Measurements from ENCODE around the gene LRFN2. TPM values are rescaled to one million over a fixed set of nuclear protein-coding genes. Genes with fewer than 3 reads are reported as not detected.

The LRFN2 gene
- total and polyA plus RNA-seq, 11 donors, result not detected

DNA sequence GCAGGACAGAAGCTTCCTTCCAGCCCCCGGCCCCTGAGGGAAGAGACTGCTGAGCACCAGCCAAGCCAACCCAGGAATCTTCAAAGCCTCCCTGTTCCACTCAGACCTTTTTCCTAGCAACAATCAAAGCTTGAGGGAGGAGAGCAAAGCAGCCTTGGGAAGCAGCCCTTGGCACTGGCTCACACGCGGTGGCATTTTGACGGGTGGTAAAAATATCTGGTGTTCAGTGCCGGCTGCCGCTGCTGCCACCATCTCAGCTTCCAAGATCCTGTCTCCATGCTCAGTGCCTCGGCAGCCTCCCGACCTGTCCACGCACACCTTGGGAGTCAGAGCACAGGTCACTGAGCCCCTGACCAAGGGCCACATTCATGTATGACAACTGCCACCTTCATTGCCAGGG, 170.1 kb downstream of the LRFN2 start:
- Histone ChIP-seq H3K9me3 (no peaks in the 10 kb centered on the region), H3K27me3 (peaks cover 0 to 41% (median 7%) of the 10 kb centered on the region in 9 donors), H3K36me3 (no peaks in the 10 kb centered on the region), H3K4me1 (peaks cover 0 to 14% (median 0%) of the 10 kb centered on the region in 12 donors), H3K27ac (no peak overlapping the region), H3K4me3 (no peak overlapping the region)
- 42 to 60% (median 53%) methylated on average over 7 to 9 of the region's 9 CpGs for WGBS, 4 donors
- DNase-seq (peak in 3 of 5 donors; percentile 25 to 59 (median 44)), ATAC-seq (peak; percentile 53 to 88 (median 78))
- intact Hi-C loops (cut with DNase I), result no loop called here
- no peak for TF ChIP-seq POLR2A (IDR thresholded peaks at IDR 0.05)
- TF ChIP-seq, protein P1, sequence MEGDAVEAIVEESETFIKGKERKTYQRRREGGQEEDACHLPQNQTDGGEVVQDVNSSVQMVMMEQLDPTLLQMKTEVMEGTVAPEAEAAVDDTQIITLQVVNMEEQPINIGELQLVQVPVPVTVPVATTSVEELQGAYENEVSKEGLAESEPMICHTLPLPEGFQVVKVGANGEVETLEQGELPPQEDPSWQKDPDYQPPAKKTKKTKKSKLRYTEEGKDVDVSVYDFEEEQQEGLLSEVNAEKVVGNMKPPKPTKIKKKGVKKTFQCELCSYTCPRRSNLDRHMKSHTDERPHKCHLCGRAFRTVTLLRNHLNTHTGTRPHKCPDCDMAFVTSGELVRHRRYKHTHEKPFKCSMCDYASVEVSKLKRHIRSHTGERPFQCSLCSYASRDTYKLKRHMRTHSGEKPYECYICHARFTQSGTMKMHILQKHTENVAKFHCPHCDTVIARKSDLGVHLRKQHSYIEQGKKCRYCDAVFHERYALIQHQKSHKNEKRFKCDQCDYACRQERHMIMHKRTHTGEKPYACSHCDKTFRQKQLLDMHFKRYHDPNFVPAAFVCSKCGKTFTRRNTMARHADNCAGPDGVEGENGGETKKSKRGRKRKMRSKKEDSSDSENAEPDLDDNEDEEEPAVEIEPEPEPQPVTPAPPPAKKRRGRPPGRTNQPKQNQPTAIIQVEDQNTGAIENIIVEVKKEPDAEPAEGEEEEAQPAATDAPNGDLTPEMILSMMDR (IDR thresholded peaks at IDR 0.05), result no peak

DNA sequence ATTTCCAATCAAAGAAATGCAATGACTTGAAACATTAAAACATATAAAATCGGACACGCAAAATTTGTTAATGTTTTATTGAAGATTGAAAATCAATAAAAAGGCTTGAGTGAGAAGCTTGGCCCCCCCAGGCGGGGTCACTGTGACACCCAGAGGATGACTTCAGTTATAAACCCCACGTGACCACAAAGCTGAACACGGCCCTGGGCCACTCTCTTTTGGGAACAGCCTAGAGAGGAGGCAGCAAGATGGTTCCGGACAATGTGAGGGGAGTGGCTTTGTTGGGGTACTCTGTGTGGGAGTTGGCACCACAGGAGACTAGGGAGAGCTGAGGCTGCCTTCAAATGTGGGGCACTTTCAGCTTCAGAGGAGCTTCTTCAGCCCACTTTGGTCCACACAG, 172.5 kb downstream of the LRFN2 start:
- ATAC-seq, result no peak
- intact Hi-C loops (cut with DNase I), result no loop called here
- peaks cover 0 to 34% (median 0%) of the 10 kb centered on the region in 9 donors for H3K27me3 ChIP-seq

DNA sequence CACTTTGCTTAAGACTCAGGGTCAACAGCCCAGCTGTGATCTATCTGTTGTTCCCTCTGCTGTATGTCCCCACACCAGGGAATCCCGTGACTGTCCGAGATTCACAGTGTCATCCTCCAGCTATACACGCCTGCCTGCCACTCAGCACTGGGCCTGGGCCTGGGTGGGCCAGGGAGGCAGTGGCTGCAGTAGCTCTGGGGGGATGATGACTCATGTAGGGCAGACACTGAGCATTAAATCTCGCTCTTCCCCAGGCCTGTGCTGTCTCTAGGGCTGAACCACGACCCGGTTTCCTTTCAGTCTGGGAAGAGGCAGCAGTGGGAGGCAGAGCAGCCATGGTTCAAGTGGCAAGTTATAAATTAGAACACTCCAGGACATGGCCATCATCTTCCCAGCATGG, 173.9 kb downstream of the LRFN2 start:
- intact Hi-C loops (cut with DNase I), result no loop called here
- Histone ChIP-seq H3K9me3 (no peaks in the 10 kb centered on the region), H3K4me3 (no peak overlapping the region), H3K27me3 (peaks cover 0 to 31% (median 0%) of the 10 kb centered on the region in 9 donors), H3K36me3 (no peaks in the 10 kb centered on the region), H3K4me1 (peaks cover 0 to 23% (median 0%) of the 10 kb centered on the region in 12 donors), H3K27ac (no peak overlapping the region)
- WGBS, 4 donors, result 33 to 69% (median 63%) methylated on average over 3 to 6 of the region's 6 CpGs
- no peak for ATAC-seq
- no peak for TF ChIP-seq POLR2A (IDR thresholded peaks at IDR 0.05)
- TF ChIP-seq, protein P1 (IDR thresholded peaks at IDR 0.05), result no peak
- DNase-seq, result no peak

More for the DNA sequence above, 172.5 kb downstream of the LRFN2 start:
- WGBS, 4 donors, result 83 to 88% (median 86%) methylated on average over 6 of the region's 6 CpGs
- H3K27ac ChIP-seq, result no peak overlapping the region
- no peak for DNase-seq
- H3K4me3 ChIP-seq, result no peak overlapping the region
- TF ChIP-seq, protein P1 (IDR thresholded peaks at IDR 0.05), result no peak
- TF ChIP-seq POLR2A (IDR thresholded peaks at IDR 0.05), result no peak
- no peaks in the 10 kb centered on the region for H3K36me3 ChIP-seq
- H3K9me3 ChIP-seq, result no peaks in the 10 kb centered on the region
- peaks cover 0 to 23% (median 0%) of the 10 kb centered on the region in 12 donors for H3K4me1 ChIP-seq

DNA sequence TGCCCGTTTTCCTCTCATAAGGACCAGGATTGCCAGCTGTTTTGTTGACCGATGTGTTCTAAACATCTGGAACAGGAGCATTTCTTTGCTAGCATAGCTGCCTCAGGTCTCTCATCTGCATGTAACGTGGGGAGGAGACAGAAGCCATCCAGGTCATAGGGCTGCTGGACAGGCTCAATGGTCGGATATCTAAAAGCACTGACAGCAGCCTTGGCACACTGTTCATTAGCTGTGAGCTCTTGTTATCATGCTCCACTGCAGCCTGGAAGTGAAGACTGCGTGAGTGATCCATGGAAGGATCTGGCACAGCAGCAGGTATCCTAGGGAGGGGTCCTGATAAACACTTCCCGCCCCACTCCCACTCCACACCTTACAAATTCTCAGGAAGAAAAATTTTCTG, 175.3 kb downstream of the LRFN2 start:
- intact Hi-C loops (cut with DNase I), result no loop called here
- no peak overlapping the region for H3K4me3 ChIP-seq
- peak; percentile 85 to 90 (median 88) for ATAC-seq
- H3K36me3 ChIP-seq, result no peaks in the 10 kb centered on the region
- H3K4me1 ChIP-seq, result peaks cover 0 to 16% (median 0%) of the 10 kb centered on the region in 12 donors
- no peak overlapping the region for H3K27ac ChIP-seq
- peak in 4 of 5 donors; percentile 29 to 68 (median 36) for DNase-seq
- H3K9me3 ChIP-seq, result no peaks in the 10 kb centered on the region
- whole genome bisulfite sequencing, 4 donors, result 40 to 56% (median 50%) methylated on average over 6 of the region's 6 CpGs
- peaks cover 0 to 31% (median 0%) of the 10 kb centered on the region in 9 donors for H3K27me3 ChIP-seq
- TF ChIP-seq POLR2A (IDR thresholded peaks at IDR 0.05), result no peak
- TF ChIP-seq, protein P1 (IDR thresholded peaks at IDR 0.05), result no peak
